Measurements from ENCODE around the gene C9orf50.
"Not testable (repeated sequence)": the region's sequence is repeated elsewhere in the genome, so short reads cannot be mapped to it uniquely, and the experiment has no call there.

The C9orf50 gene

GRCh38 chr9:129609486-129610212, 11.3 kb downstream of the C9orf50 start:
- DNase-seq: no peak

- no peak for DNase-seq
Measured at GRCh38 chr9:129608561-129609481, 12.1 kb downstream of the C9orf50 start.

DNA sequence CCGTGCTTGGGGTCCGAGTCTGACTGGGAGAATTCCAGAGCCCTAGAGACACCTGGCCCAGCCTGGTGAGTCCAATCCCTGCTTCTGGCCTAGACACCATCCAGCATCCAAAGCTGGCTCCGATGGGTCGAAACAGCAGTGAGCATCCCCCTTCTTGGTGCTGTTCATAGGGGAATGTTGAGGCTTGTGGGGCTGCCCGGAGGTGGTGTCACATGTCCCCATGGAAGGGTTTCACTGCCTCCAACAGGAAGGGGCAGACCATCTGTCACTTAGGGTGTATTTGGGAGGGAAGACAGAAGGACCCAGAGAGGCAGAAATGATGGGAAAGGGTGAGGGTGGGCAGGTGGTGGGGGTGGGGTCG, 13.9 kb downstream of the C9orf50 start:
- no peak for DNase-seq

GRCh38 chr9:129606161-129607026, 14.5 kb downstream of the C9orf50 start:
- no peak for DNase-seq

GRCh38 chr9:129604766-129605163, 16.1 kb downstream of the C9orf50 start:
- no peak for DNase-seq

GRCh38 chr9:129604056-129604765, 16.7 kb downstream of the C9orf50 start:
- DNase-seq: no peak

- no peak for DNase-seq
Measured at GRCh38 chr9:129602598-129603415, 18.1 kb downstream of the C9orf50 start.

DNA sequence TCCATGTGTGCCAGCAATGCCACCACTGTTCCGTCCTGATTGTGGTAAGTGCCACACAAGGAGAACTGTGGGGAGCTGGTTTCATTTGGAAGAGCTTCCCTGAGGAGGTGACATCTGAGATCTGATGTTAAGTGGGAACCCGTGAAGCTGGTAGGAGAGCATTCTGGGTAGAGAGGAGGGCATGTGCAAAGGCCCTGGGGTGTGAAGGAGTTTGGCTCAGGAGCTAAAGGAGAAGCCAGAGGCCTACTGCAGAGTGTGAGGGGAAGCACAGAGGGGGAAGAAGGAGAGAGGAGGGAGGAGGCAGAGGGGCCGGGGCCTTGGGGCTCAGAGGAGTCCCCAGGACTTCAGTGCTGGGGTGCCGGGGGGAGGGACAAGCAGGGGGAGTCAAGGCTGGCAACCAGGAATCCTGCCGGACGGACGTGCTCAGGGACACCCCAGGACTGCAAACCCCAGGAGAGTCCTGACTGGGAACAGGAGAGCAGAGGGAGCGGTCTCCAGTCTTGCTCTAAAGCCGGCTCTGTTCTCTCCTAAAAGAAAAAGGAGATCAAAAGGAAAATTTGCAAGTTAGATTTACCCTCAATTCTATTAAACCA, 19.7 kb downstream of the C9orf50 start:
- no peak for DNase-seq

GRCh38 chr9:129598089-129598596, 22.8 kb downstream of the C9orf50 start:
- DNase-seq: no peak

GRCh38 chr9:129597355-129598088, 23.4 kb downstream of the C9orf50 start:
- no peak for DNase-seq

DNA sequence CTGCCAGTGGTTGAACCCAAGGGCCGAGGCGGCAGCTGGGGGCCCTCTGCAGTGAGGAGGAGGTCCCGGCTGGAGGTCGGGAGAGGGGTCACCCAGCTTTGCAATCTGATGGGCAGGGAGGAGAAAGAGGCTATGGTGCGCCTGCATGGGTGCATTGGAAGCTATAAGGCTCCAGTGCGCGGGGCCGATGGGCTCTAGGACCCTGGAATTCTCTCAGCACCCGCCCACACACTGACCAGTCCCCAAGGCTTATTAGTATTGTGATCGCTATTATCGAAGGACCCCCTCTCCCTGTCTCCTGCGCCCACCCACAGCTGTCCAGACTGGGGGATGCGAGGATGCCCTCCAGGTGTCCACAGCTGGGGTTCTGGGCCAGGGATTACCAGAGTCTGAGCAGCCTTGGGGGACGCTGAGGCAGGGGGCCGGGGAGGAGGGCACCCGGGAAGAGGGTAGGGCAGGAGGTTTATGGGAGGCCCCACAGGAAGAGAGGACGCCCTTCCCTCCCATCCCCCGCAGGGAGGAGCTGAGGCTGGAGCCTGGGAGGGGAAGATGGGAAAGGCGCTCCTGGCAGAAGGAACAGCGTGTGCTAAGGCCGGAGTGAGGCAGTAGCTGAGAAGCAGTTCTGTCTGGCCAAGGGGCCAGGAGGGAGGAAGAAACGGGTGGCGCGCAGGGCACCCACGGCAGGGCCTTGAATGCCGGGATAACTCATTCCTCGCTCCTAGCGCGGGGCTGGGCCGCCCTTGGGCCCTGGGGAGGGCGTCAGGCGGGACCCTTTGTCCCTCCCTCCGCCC, 24.2 kb downstream of the C9orf50 start:
- no peak for DNase-seq

GRCh38 chr9:129595903-129596540, 24.9 kb downstream of the C9orf50 start:
- DNase-seq: no peak

DNA sequence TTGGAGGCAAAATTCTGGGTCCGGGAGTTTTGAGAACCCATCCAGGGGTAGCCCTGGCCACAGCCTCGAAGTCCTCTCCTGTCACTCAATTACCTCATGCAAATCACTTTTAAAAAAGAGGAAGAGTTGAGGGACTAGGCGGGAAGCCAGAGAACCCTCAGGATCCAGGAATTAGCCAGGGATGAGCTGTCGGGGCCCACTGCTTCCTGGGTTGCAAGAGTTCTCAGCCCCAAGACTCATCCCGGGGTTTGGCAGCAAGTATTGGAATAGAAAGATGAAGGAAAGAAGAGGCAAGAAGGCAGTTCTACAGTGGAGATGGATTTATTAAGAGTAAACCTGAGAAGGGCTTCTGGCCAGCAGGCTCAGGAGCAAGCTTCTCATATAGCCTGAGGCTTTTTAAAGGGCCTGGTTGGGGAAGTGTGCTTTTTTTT, 25.6 kb downstream of the C9orf50 start:
- no peak for DNase-seq

DNA sequence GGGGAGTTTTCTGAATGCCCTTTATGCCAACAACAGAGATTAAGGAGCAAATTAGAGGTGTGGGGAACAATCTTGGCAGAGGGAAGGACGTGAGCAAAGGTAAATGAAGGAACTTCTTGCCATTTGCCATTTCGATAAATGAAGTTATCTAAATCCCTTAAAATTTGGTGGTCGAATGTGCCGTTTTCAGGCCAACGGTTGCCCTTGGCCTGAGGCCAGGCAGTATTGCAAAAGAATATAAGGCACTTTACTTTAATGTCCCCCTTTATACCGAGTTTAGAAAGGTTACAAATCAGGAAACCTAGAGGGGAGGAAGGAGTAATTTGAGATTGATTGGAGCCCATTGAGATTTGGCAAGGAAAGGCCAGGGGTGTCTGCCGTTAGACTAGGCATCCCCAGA, 26.3 kb downstream of the C9orf50 start:
- no peak for DNase-seq

GRCh38 chr9:129592790-129593189, 28.1 kb downstream of the C9orf50 start:
- not testable (repeated sequence) for DNase-seq

GRCh38 chr9:129591916-129592315, 29.0 kb downstream of the C9orf50 start:
- DNase-seq: no peak

DNA sequence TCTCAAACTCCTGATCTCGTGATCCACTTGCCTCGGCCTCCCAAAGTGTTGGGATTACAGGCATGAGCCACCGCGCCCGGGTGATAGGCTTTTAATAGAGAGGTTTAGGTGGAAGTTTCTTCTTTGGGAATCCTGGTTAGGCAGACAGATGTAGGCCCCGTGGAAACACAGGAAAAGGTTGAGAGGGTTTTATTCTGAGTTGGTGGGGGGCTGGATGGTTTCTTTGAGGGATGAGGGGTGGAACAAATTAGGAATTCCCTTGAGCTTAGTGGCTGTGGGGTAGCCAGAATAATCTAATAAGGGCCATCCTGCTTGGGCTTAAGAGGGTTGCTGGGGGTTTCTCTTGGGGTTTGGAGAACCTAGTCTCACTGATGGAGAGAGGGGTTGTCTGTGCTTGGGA, 30.4 kb downstream of the C9orf50 start:
- no peak for DNase-seq

DNA sequence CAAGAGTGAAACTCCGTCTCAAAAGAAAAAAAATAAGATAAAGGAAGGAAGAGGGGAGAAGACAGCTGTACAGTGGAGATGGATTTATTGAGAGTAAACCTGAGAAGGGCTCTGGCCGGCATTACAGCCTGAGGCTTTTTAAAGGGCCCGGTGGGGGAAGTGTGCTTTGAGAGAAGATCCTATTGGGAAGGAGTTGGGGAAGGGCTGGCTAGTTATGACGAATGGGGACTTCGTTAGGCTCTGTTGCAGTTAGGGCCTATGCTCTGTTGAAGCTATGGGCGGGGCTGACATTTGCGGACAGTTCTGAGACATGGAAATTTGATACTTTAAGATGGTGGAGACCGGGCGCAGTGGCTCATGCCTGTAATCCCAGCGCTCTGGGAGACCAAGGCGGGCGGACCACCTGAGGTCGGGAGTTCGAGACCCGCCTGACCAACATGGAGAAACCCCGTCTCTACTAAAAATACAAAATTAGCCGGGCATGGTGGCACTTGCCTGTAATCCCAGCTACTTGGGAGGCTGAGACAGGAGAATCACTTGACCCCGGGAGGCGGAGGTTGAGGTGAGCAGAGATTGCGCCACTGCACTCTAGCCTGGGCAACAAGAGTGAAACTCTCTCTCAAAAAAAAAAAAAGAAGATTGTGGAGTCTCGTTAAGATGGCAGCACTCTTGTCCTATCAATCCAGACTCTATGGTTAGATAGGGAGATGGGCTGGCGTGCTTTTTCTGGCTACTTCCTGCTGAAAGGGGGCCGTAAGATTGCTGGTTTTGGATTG, 33.2 kb downstream of the C9orf50 start:
- no peak for DNase-seq

Data from NCI-H1694 treated with DMSO at 0.1 percent for 48 hours (cell line).